Sigmoid colon (tissue), 7 donors: ENCODE results near the gene KLK7. TPM values are rescaled to one million over a fixed set of nuclear protein-coding genes. Genes with fewer than 3 reads are reported as not detected.

ENCODE experiments used
- DNase-seq: peaks from one replicate; pipeline ENCODE4 v3.0.0-alpha.2; 2019
- H3K27ac ChIP-seq, 4 donors: fragments of 200-600 bp; sonication (generic); one replicate each; pipeline ENCODE4 v1.5.1; 2016 to 2019; ENCODE audit warnings: mild to moderate bottlenecking in 1 of 4
- H3K27me3 ChIP-seq, 3 donors: fragments of 200-600 bp; sonication (generic); one replicate each; pipeline ENCODE4 v1.5.1; 2019; ENCODE audit warnings: mild to moderate bottlenecking in 1 of 3
- H3K36me3 ChIP-seq, 4 donors: fragments of 200-600 bp; sonication (generic); one replicate each; pipeline ENCODE4 v1.5.1; 2016 to 2019
- H3K4me1 ChIP-seq, 4 donors: fragments of 200-600 bp; sonication (generic); one replicate each; pipeline ENCODE4 v1.5.1; 2017 to 2019
- H3K4me3 ChIP-seq, 4 donors: fragments of 200-600 bp; sonication (generic); one replicate each; pipeline ENCODE4 v1.5.1; 2017 to 2019; ENCODE audit warnings: mild to moderate bottlenecking in 2 of 4, moderate library complexity in 1 of 4
- H3K9me3 ChIP-seq, 4 donors: fragments of 200-600 bp in 3 of 4; sonication (generic) in 3 of 4; one replicate each; pipeline versions ENCODE4 v1.5.1 to v1.6.1; 2013 to 2019
- CTCF ChIP-seq, 4 experiments: fragments of 450-650 bp in 3 of 4; fragments of 200-600 bp in 1 of 4; IDR thresholded peaks; one replicate each; pipeline ENCODE4 v1.5.1; 2016 to 2019; ENCODE audit warnings: antibody characterized with exemption in 4 of 4, mild to moderate bottlenecking in 3 of 4, moderate library complexity in 2 of 4
- EP300 ChIP-seq, 4 donors: sonication (generic); formaldehyde crosslinking; IDR thresholded peaks; one replicate each; pipeline ENCODE4 v1.6.1; 2017; ENCODE audit warnings: antibody characterized with exemption in 4 of 4
- POLR2A ChIP-seq, 2 donors: fragments of 450-650 bp; IDR thresholded peaks; one replicate each; pipeline ENCODE4 v1.6.1; 2016; ENCODE audit warnings: antibody characterized with exemption in 2 of 2, mild to moderate bottlenecking in 2 of 2, moderate library complexity in 2 of 2
- POLR2AphosphoS5 ChIP-seq, 4 donors: sonication (generic); formaldehyde crosslinking; IDR thresholded peaks; one replicate each; pipeline ENCODE4 v1.6.1; 2017; ENCODE audit warnings: antibody characterized with exemption in 4 of 4
- WGBS, 2 donors: extraction: QIAGEN DNeasy Blood & Tissue Kit; methylation state at CpG; one replicate each; pipeline ENCODE4 v1.1.7; 2013; 5-methylcytosine and 5-hydroxymethylcytosine counted together
- intact Hi-C: fragments of 100-400 bp; cut with DNase I; formaldehyde crosslinking; loops from one replicate; pipeline ENCODE4 v1.15.1; 2023
- polyA plus RNA-seq, 3 donors: library from polyadenylated mRNA; stranded (reverse); fragments of 200-250 nt; gene quantifications; one replicate each; pipeline ENCODE4 v1.2.3, GENCODE V29; 2013
- total RNA-seq, 4 donors: library from RNA; depleted of rRNA; stranded (reverse); fragments of >200 nt; gene quantifications; one replicate each; pipeline ENCODE4 v1.1.0, GENCODE V29; 2016
- donor health status: healthy with polysubstance abuse.
- donor health status: Bipolar disorder and iron deficiency.
- donor health status: healthy.

KLK7 gene
- total and polyA plus RNA-seq, 7 donors = not detected

- TF ChIP-seq POLR2A (IDR thresholded peaks at IDR 0.05) (no peak), CTCF (IDR thresholded peaks at IDR 0.05) (no peak), POLR2AphosphoS5 (IDR thresholded peaks at IDR 0.05) (no peak), EP300 (IDR thresholded peaks at IDR 0.05) (no peak)
- intact Hi-C loops = no loop called here
- no peaks in the 10 kb centered on the region for H3K9me3 ChIP-seq
- H3K27ac ChIP-seq = no peak overlapping the region
- WGBS, 2 donors = 72 to 78% methylated on average over 2 of the region's 2 CpGs
- H3K27me3 ChIP-seq = peaks cover 0 to 62% (median 16%) of the 10 kb centered on the region in 3 donors
- H3K36me3 ChIP-seq = no peaks in the 10 kb centered on the region
- no peak overlapping the region for H3K4me3 ChIP-seq
- no peaks in the 10 kb centered on the region for H3K4me1 ChIP-seq
- DNase-seq = peak; percentile 10
Measured at GRCh38 chr19:51029718-51030117, 46.0 kb upstream of the KLK7 start.

DNA sequence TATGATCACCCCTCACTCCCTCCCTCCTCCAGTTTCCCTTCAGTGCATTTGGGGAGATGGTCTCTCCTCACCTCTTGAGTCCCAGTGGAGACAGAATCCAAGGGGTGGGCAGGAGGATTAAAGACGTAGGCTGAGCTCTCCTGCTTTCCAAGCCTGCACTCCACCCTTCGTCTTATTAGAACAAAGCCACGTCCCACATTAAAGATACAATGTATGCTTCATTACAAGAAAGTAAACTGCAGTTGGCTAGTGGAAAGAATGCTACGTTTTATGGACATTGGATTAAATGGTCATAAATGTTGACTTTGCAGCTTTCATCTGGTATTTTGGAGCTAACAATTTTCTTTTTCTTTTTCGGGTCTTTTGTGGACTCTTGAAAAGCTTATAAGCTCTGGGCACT lies 44.2 kb upstream of the KLK7 start:
- TF ChIP-seq EP300 (IDR thresholded peaks at IDR 0.05) = no peak
- TF ChIP-seq CTCF (IDR thresholded peaks at IDR 0.05) = no peak
- no peak for TF ChIP-seq POLR2AphosphoS5 (IDR thresholded peaks at IDR 0.05)
- no peak for TF ChIP-seq POLR2A (IDR thresholded peaks at IDR 0.05)
- H3K4me3 ChIP-seq = no peak overlapping the region
- intact Hi-C loops = no loop called here
- peaks cover 0 to 64% (median 26%) of the 10 kb centered on the region in 3 donors for H3K27me3 ChIP-seq
- 30 to 60% methylated on average over 5 of the region's 5 CpGs for WGBS, 2 donors
- H3K36me3 ChIP-seq = no peaks in the 10 kb centered on the region
- no peaks in the 10 kb centered on the region for H3K4me1 ChIP-seq
- no peaks in the 10 kb centered on the region for H3K9me3 ChIP-seq
- no peak for DNase-seq
- no peak overlapping the region for H3K27ac ChIP-seq

- 18 to 41% methylated on average over 14 of the region's 14 CpGs for WGBS, 2 donors
- DNase-seq = peak; percentile 46
Measured at GRCh38 chr19:51027126-51027806, 43.5 kb upstream of the KLK7 start.

DNA sequence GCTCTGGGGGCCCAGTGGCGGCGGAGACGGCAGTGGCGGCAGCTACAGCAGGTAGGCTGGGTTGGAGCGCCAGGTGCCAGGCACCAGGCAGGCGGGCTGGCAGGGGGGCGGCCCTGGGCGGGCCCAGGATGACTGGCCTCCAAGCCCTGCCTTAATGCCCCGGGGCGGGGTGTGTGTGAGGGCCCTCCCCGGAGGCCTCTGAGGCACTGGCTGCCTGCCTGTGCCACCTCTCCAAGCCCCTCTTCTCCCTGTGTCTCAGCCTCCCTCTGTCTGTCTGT lies 42.8 kb upstream of the KLK7 start, which contains the start of gene KLK11:
Gene KLK11, minus strand, starts transcription at position 63 of the 278 bp plus-strand sequence. CDS start 985 bp downstream, outside the sequence.
- intact Hi-C loops = no loop called here
- Histone ChIP-seq H3K4me1 (no peaks in the 10 kb centered on the region), H3K27me3 (peaks cover 2 to 72% (median 26%) of the 10 kb centered on the region in 3 donors), H3K4me3 (no peak within 1 kb of the TSS), H3K9me3 (no peaks in the 10 kb centered on the region), H3K36me3 (no peaks in the 10 kb centered on the region), H3K27ac (no peak within 1 kb of the TSS)
- 13 to 68% methylated on average over 11 of the region's 11 CpGs for WGBS, 2 donors
- no peak for DNase-seq
- TF ChIP-seq EP300 (IDR thresholded peaks at IDR 0.05) (no peak), POLR2A (IDR thresholded peaks at IDR 0.05) (no peak), CTCF (IDR thresholded peaks at IDR 0.05) (no peak), POLR2AphosphoS5 (IDR thresholded peaks at IDR 0.05) (no peak)

More at GRCh38 chr19:51027126-51027806, 43.5 kb upstream of the KLK7 start:
- TF ChIP-seq CTCF (IDR thresholded peaks at IDR 0.05) = no peak
- TF ChIP-seq POLR2A (IDR thresholded peaks at IDR 0.05) = no peak
- TF ChIP-seq EP300 (IDR thresholded peaks at IDR 0.05) = no peak
- TF ChIP-seq POLR2AphosphoS5 (IDR thresholded peaks at IDR 0.05) = no peak
- no peak overlapping the region for H3K27ac ChIP-seq
- no peak overlapping the region for H3K4me3 ChIP-seq
- intact Hi-C loops = no loop called here
- peaks cover under 1 to 68% (median 26%) of the 10 kb centered on the region in 3 donors for H3K27me3 ChIP-seq
- H3K4me1 ChIP-seq = no peaks in the 10 kb centered on the region
- H3K9me3 ChIP-seq = no peaks in the 10 kb centered on the region
- H3K36me3 ChIP-seq = no peaks in the 10 kb centered on the region
